Measurements from ENCODE around the gene CASQ2. TPM values are rescaled to one million over a fixed set of nuclear protein-coding genes. Genes with fewer than 3 reads are reported as not detected.

The CASQ2 gene
- total and polyA plus RNA-seq, 10 of the 15 experiments (the other 5 are each of a cell fraction or from before 2014, with no cell fraction given), result not detected

DNA sequence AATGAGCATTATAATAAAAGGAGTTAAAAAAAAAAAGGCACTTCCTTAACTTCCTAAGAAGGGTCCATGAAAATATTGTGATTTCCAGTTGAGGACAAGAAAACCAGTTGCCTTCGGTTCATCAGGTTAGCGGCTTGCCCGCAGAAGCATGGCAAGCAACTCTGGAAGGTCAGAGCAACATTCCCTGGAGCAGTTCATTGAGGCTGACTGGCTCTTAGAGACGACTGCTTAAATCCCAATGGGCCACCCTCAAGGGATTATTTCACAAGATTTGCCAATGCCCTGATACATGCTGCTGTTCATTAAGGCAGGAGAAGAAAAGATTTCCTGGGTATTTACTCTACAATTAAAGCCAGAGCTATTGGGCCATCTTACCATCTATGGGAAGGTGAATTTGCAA, 29.0 kb upstream of the CASQ2 start (continued):
- no peak for TF ChIP-seq KAT2A (conservative IDR thresholded peaks at IDR 0.05; ENCODE audit: control insufficient read depth, low read depth, low read length)
- no peak for TF ChIP-seq TCF7 (IDR thresholded peaks at IDR 0.05; ENCODE audit: borderline replicate concordance)
- TF ChIP-seq PAX8 (IDR thresholded peaks at IDR 0.05), result no peak
- TF ChIP-seq, protein P1, sequence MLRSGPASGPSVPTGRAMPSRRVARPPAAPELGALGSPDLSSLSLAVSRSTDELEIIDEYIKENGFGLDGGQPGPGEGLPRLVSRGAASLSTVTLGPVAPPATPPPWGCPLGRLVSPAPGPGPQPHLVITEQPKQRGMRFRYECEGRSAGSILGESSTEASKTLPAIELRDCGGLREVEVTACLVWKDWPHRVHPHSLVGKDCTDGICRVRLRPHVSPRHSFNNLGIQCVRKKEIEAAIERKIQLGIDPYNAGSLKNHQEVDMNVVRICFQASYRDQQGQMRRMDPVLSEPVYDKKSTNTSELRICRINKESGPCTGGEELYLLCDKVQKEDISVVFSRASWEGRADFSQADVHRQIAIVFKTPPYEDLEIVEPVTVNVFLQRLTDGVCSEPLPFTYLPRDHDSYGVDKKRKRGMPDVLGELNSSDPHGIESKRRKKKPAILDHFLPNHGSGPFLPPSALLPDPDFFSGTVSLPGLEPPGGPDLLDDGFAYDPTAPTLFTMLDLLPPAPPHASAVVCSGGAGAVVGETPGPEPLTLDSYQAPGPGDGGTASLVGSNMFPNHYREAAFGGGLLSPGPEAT (IDR thresholded peaks at IDR 0.05; ENCODE audit: low read depth), result no peak
- no peak for TF ChIP-seq ZNF207 (IDR thresholded peaks at IDR 0.05; ENCODE audit: borderline replicate concordance)
- TF ChIP-seq, protein P2, sequence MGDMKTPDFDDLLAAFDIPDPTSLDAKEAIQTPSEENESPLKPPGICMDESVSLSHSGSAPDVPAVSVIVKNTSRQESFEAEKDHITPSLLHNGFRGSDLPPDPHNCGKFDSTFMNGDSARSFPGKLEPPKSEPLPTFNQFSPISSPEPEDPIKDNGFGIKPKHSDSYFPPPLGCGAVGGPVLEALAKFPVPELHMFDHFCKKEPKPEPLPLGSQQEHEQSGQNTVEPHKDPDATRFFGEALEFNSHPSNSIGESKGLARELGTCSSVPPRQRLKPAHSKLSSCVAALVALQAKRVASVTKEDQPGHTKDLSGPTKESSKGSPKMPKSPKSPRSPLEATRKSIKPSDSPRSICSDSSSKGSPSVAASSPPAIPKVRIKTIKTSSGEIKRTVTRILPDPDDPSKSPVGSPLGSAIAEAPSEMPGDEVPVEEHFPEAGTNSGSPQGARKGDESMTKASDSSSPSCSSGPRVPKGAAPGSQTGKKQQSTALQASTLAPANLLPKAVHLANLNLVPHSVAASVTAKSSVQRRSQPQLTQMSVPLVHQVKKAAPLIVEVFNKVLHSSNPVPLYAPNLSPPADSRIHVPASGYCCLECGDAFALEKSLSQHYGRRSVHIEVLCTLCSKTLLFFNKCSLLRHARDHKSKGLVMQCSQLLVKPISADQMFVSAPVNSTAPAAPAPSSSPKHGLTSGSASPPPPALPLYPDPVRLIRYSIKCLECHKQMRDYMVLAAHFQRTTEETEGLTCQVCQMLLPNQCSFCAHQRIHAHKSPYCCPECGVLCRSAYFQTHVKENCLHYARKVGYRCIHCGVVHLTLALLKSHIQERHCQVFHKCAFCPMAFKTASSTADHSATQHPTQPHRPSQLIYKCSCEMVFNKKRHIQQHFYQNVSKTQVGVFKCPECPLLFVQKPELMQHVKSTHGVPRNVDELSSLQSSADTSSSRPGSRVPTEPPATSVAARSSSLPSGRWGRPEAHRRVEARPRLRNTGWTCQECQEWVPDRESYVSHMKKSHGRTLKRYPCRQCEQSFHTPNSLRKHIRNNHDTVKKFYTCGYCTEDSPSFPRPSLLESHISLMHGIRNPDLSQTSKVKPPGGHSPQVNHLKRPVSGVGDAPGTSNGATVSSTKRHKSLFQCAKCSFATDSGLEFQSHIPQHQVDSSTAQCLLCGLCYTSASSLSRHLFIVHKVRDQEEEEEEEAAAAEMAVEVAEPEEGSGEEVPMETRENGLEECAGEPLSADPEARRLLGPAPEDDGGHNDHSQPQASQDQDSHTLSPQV (IDR thresholded peaks at IDR 0.05), result no peak

DNA sequence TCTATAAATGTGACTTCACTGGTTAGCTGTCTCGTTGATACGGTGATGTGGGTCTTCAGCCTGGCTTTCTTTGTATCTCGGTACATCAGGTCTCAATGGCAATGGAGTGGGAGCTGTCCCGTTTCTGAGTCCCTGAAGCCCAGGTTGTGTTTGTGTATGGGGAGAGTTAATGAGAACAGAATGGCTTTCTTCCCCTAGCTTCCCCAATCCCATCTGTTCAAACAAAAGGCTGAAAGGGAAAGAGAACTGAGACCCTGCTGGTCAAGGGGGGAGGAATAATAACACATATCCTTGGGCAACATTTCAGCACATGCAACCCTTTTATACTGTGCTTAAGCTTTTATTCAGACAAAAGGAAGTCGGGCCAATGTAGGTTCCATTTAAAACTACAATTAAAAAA, 28.4 kb upstream of the CASQ2 start:
- no peak for FAIRE-seq
- in situ Hi-C loops (cut with MboI), result no loop called here
- SMC1A ChIA-PET (ENCODE audit: uncharacterized antibody, unreplicated experiment), result interaction anchor here (0.6 kb wide), 1 partner anchor 10 kb away, joined by 3 read pairs; no protein-coding TSS in a partner anchor
- TF ChIP-seq, protein P3, sequence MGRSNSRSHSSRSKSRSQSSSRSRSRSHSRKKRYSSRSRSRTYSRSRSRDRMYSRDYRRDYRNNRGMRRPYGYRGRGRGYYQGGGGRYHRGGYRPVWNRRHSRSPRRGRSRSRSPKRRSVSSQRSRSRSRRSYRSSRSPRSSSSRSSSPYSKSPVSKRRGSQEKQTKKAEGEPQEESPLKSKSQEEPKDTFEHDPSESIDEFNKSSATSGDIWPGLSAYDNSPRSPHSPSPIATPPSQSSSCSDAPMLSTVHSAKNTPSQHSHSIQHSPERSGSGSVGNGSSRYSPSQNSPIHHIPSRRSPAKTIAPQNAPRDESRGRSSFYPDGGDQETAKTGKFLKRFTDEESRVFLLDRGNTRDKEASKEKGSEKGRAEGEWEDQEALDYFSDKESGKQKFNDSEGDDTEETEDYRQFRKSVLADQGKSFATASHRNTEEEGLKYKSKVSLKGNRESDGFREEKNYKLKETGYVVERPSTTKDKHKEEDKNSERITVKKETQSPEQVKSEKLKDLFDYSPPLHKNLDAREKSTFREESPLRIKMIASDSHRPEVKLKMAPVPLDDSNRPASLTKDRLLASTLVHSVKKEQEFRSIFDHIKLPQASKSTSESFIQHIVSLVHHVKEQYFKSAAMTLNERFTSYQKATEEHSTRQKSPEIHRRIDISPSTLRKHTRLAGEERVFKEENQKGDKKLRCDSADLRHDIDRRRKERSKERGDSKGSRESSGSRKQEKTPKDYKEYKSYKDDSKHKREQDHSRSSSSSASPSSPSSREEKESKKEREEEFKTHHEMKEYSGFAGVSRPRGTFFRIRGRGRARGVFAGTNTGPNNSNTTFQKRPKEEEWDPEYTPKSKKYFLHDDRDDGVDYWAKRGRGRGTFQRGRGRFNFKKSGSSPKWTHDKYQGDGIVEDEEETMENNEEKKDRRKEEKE (IDR thresholded peaks at IDR 0.05), result no peak
- TF ChIP-seq, protein P4, sequence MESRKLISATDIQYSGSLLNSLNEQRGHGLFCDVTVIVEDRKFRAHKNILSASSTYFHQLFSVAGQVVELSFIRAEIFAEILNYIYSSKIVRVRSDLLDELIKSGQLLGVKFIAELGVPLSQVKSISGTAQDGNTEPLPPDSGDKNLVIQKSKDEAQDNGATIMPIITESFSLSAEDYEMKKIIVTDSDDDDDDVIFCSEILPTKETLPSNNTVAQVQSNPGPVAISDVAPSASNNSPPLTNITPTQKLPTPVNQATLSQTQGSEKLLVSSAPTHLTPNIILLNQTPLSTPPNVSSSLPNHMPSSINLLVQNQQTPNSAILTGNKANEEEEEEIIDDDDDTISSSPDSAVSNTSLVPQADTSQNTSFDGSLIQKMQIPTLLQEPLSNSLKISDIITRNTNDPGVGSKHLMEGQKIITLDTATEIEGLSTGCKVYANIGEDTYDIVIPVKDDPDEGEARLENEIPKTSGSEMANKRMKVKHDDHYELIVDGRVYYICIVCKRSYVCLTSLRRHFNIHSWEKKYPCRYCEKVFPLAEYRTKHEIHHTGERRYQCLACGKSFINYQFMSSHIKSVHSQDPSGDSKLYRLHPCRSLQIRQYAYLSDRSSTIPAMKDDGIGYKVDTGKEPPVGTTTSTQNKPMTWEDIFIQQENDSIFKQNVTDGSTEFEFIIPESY (IDR thresholded peaks at IDR 0.05), result no peak
- TF ChIP-seq NR2C2 (IDR thresholded peaks at IDR 0.05; ENCODE audit: borderline replicate concordance, control insufficient read depth, insufficient read length, low read depth) (no peak), SMAD1 (IDR thresholded peaks at IDR 0.05; ENCODE audit: low read depth, partially characterized antibody) (no peak), FOXK2 (IDR thresholded peaks at IDR 0.05) (no peak), EZH2 (IDR thresholded peaks at IDR 0.05; ENCODE audit: borderline replicate concordance, control insufficient read depth, low read depth, low read length) (no peak)

More for the DNA sequence above, 28.4 kb upstream of the CASQ2 start:
- H3K27me3 ChIP-seq (replicated peaks in 1 of 2; ENCODE audit: control insufficient read depth in 2 of 2, insufficient read depth in 2 of 2, low read length in 1 of 2), result no peaks in the 10 kb centered on the region; a peak in 1 of 4 replicates
- H4K20me1 ChIP-seq (ENCODE audit: control insufficient read depth, insufficient read depth), result no peaks in the 10 kb centered on the region
- H3K4me2 ChIP-seq (ENCODE audit: control insufficient read depth, insufficient read depth), result no peak overlapping the region
- H3K79me2 ChIP-seq (ENCODE audit: control insufficient read depth, insufficient read depth, low read length), result no peaks in the 10 kb centered on the region
- no peaks in the 10 kb centered on the region for H3K4me1 ChIP-seq (ENCODE audit: control insufficient read depth, insufficient read depth, low read length)
- no peak overlapping the region for H2AFZ ChIP-seq (ENCODE audit: control insufficient read depth, low read depth, low read length)
- H3K4me3 ChIP-seq, result no peak overlapping the region
- ATAC-seq (no peak), DNase-seq (ENCODE audit: low read depth, low spot score) (no peak)
- H3K9me3 ChIP-seq (replicated peaks; ENCODE audit: control insufficient read depth, insufficient read depth, low read length), result no peaks in the 10 kb centered on the region
- no peak overlapping the region for H3K9ac ChIP-seq (ENCODE audit: control insufficient read depth, insufficient read depth, low read length)
- H3K27ac ChIP-seq (ENCODE audit: control insufficient read depth, insufficient read depth), result no peak overlapping the region
- no TSS peak for BruUV-seq (replicated peaks)
- ChIA-PET CTCF (no interaction called here), RAD21 (ENCODE audit: unreplicated experiment) (no interaction called here), POLR2A (no interaction called here)
- H3K36me3 ChIP-seq (ENCODE audit: control insufficient read depth in 2 of 2, insufficient read depth in 2 of 2, low read length in 1 of 2), result no peaks in the 10 kb centered on the region
- WGBS (ENCODE audit: insufficient coverage, insufficient replicate concordance, low lambda C conversion rate, missing lambda C conversion rate), result 17% methylated on average over 5 of the region's 5 CpGs
- intact Hi-C loops (cut with micrococcal nuclease; ENCODE audit: unreplicated experiment), result no loop called here
